Endothelial cell (in vitro differentiated cells): ENCODE data around the gene CHCHD1. TPM values are rescaled to one million over a fixed set of nuclear protein-coding genes. Genes with fewer than 3 reads are reported as not detected.
A peak's percentile ranks its signal among the peaks of the same experiment; 100 is the strongest.

Experiments used
- DNase-seq: peaks from one replicate; pipeline ENCODE4 v3.0.0; 2021; ENCODE audit warnings: low spot score
- H3K27ac Mint-ChIP-seq: one replicate; pipeline ENCODE4 v1.8.0; 2021; ENCODE audit warnings: mixed read lengths, inconsistent platforms; ENCODE audit not compliant: unreplicated experiment
- H3K27me3 Mint-ChIP-seq: one replicate; pipeline ENCODE4 v1.8.0; 2021; ENCODE audit warnings: mild to moderate bottlenecking, moderate library complexity, mixed read lengths, inconsistent platforms; ENCODE audit not compliant: unreplicated experiment
- H3K36me3 Mint-ChIP-seq: one replicate; pipeline ENCODE4 v1.8.0; 2021; ENCODE audit warnings: mild to moderate bottlenecking, low read depth, mixed read lengths, inconsistent platforms; ENCODE audit not compliant: unreplicated experiment
- H3K4me1 Mint-ChIP-seq: one replicate; pipeline ENCODE4 v1.8.0; 2021; ENCODE audit warnings: mild to moderate bottlenecking, mixed read lengths, inconsistent platforms; ENCODE audit not compliant: unreplicated experiment
- H3K4me3 Mint-ChIP-seq: one replicate; pipeline ENCODE4 v1.8.0; 2021; ENCODE audit warnings: mild to moderate bottlenecking, mixed read lengths, inconsistent platforms; ENCODE audit not compliant: unreplicated experiment
- H3K9me3 Mint-ChIP-seq: one replicate; pipeline ENCODE4 v1.8.0; 2021; ENCODE audit warnings: mixed read lengths, inconsistent platforms; ENCODE audit not compliant: unreplicated experiment
- total RNA-seq: library from RNA; stranded (reverse); fragmentation: NEBNext Ultra II Directional; extraction: Animal tissue kit (Norgen Biotek cat#: 25700); gene quantifications from one replicate; pipeline ENCODE4 v1.2.1, GENCODE V29; 2021; ENCODE audit not compliant: unreplicated experiment
- TF ChIP-seq, protein P1 (sequence below): fragments of 200-600 bp; sonication (generic); IDR thresholded peaks from one replicate; pipeline ENCODE4 v1.5.0; 2021; ENCODE audit warnings: antibody characterized with exemption; ENCODE audit not compliant: unreplicated experiment

The CHCHD1 gene
- total RNA-seq, 1 donor from 2014 or later, result 22.5 TPM

DNA sequence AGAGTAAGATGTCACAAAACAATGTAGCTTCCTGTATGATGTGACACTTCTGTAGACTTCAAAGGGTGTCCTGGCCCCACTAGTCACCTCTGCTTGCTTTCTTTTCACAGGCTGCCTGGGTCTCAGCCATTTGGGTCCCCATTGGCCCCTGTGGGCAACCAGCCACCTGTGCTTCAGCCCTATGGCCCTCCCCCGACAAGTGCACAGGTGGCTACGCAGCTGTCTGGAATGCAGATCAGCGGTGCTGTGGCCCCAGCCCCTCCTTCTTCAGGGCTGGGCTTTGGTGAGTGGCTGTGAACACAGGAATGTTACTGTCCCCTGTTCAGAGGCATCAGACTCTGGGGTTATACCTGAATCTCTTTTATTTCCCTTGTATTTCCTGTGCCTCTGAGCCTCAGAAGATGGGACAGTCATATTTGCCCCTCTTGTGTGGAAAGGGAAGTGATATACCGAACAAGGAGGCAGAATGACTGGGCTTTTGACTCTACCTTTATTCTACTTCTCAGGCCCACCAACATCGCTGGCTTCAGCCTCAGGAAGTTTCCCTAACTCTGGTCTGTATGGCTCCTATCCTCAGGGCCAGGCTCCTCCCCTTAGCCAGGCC lies 22.2 kb upstream of the CHCHD1 start:
- DNase-seq, result no peak
- Mint-ChIP-seq H3K27ac (no peak overlapping the region), H3K27me3 (peaks cover 2% of the 10 kb centered on the region), H3K9me3 (no peaks in the 10 kb centered on the region), H3K4me1 (peaks cover 2% of the 10 kb centered on the region), H3K36me3 (peaks cover 44% of the 10 kb centered on the region), H3K4me3 (no peak overlapping the region)
- TF ChIP-seq, protein P1, sequence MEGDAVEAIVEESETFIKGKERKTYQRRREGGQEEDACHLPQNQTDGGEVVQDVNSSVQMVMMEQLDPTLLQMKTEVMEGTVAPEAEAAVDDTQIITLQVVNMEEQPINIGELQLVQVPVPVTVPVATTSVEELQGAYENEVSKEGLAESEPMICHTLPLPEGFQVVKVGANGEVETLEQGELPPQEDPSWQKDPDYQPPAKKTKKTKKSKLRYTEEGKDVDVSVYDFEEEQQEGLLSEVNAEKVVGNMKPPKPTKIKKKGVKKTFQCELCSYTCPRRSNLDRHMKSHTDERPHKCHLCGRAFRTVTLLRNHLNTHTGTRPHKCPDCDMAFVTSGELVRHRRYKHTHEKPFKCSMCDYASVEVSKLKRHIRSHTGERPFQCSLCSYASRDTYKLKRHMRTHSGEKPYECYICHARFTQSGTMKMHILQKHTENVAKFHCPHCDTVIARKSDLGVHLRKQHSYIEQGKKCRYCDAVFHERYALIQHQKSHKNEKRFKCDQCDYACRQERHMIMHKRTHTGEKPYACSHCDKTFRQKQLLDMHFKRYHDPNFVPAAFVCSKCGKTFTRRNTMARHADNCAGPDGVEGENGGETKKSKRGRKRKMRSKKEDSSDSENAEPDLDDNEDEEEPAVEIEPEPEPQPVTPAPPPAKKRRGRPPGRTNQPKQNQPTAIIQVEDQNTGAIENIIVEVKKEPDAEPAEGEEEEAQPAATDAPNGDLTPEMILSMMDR, result no peak

DNA sequence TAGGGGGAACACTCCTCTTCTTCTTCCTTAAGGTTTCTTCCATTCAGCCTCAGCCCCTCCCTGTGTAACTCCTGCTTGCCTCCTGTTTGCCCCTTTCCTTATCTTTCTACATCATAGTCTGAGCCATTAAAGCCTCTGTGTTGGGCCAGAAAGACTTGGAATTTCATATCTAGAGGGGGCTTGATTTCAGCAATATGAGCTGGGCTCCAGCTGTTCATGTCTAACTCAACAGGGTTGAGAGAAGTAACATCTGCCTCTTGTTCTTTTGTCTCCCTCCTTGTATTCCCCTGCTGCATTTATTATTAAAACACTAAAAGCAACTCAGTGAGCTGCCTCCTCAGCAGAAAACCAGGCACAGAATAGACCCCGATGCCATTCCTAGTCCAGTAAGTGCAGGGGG lies 20.1 kb upstream of the CHCHD1 start:
- peaks cover 4% of the 10 kb centered on the region for H3K27me3 Mint-ChIP-seq
- H3K36me3 Mint-ChIP-seq, result peaks cover 62% of the 10 kb centered on the region
- TF ChIP-seq, protein P1, result no peak
- no peak overlapping the region for H3K27ac Mint-ChIP-seq
- H3K4me1 Mint-ChIP-seq, result peaks cover 10% of the 10 kb centered on the region
- DNase-seq, result no peak
- no peaks in the 10 kb centered on the region for H3K9me3 Mint-ChIP-seq
- H3K4me3 Mint-ChIP-seq, result peak overlapping the region; percentile 56

DNA sequence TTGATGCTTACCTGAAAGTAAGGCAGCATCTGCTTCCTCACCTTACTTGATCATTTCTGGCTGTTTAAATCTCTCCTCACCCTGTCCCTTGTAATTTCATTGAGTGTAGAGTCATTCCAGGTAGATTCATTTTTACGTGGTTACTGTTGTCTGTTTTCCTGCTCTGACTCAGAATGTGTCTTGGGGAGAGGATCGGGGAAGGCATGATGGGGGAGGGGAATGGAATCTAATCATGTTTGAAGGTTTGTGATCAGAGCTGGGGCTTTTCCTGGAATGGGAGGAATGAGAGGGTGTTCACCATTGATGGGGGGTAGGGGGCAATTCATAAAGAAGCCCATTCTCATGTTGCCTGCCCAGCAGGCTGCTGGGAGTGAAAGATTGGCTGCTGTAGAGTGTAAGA lies 18.9 kb upstream of the CHCHD1 start:
- Mint-ChIP-seq H3K4me3 (peak overlapping the region; percentile 37), H3K4me1 (peaks cover 12% of the 10 kb centered on the region), H3K27me3 (peaks cover 6% of the 10 kb centered on the region), H3K9me3 (no peaks in the 10 kb centered on the region), H3K36me3 (peaks cover 67% of the 10 kb centered on the region), H3K27ac (peak overlapping the region; percentile 72)
- TF ChIP-seq, protein P1, result no peak
- DNase-seq, result no peak

DNA sequence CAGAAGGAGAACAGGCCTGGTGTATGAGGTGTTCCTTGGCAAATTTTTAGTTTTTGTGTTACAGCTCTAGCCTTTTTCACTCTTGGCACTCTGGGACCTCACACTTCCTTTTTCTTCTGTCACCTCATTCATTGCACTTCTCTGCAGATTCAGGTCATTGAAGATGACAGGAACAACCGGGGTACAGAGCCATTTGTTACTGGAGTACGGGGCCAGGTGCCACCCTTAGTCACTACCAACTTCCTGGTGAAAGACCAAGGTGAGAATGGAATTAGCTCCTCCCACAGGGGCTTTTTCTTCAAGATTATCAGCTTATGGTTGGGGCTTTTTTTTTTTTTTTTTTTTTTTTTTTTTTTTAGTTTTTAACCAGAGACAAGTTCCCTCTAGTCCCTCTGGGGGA lies 18.5 kb upstream of the CHCHD1 start:
- Mint-ChIP-seq H3K27ac (no peak overlapping the region), H3K4me3 (no peak overlapping the region), H3K27me3 (peaks cover 6% of the 10 kb centered on the region), H3K4me1 (peaks cover 12% of the 10 kb centered on the region), H3K36me3 (peaks cover 69% of the 10 kb centered on the region), H3K9me3 (no peaks in the 10 kb centered on the region)
- TF ChIP-seq, protein P1, result no peak
- DNase-seq, result no peak

DNA sequence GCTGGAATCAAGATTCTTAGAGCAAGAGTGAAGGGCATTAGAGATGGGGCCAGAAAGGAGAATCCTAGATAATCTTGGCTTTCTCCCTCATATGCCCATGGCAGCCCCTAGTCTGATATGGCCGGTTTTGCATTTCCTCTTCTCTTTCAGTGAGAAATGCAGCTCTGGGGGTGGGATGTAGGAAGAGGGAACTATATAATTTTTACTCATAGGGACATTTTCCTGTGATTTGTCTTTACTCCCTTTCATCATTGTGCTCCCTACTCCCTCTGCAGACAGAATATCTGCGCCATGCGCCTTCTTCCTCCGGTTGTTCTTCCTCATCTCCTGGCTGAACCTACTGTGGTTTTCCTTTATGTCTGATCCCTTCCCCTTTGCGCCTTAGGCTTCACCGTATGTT lies 16.8 kb upstream of the CHCHD1 start:
- Mint-ChIP-seq H3K27ac (no peak overlapping the region), H3K36me3 (peaks cover 81% of the 10 kb centered on the region), H3K27me3 (peaks cover 19% of the 10 kb centered on the region), H3K4me3 (peak overlapping the region; percentile 10), H3K9me3 (no peaks in the 10 kb centered on the region), H3K4me1 (peaks cover 14% of the 10 kb centered on the region)
- TF ChIP-seq, protein P1, result no peak
- no peak for DNase-seq
